GM18526 (cell line): ENCODE measurements around the gene AQP1.

Source experiments
- POLR2A ChIP-seq: IDR thresholded peaks from 3 replicates; pipeline ENCODE4 v1.6.1; 2011; ENCODE audit not compliant: insufficient read length; ENCODE audit errors: extremely low read depth

AQP1 gene

GRCh38 chr7:30930621-30931020 lies 19.0 kb downstream of the AQP1 start:
- no peak for TF ChIP-seq POLR2A

GRCh38 chr7:30931161-30931928 lies 19.7 kb downstream of the AQP1 start:
- no peak for TF ChIP-seq POLR2A

GRCh38 chr7:30931929-30932540 lies 20.4 kb downstream of the AQP1 start:
- no peak for TF ChIP-seq POLR2A

- TF ChIP-seq POLR2A: no peak
Measured at GRCh38 chr7:30932562-30932961, 20.9 kb downstream of the AQP1 start.

GRCh38 chr7:30933124-30933974 lies 21.7 kb downstream of the AQP1 start:
- no peak for TF ChIP-seq POLR2A

GRCh38 chr7:30934225-30934624 lies 22.6 kb downstream of the AQP1 start:
- no peak for TF ChIP-seq POLR2A

- TF ChIP-seq POLR2A: no peak
Measured at GRCh38 chr7:30934732-30935568, 23.3 kb downstream of the AQP1 start.

GRCh38 chr7:30935569-30935877 lies 23.9 kb downstream of the AQP1 start:
- no peak for TF ChIP-seq POLR2A

- no peak for TF ChIP-seq POLR2A
Measured at GRCh38 chr7:30936650-30937245, 25.1 kb downstream of the AQP1 start.

- no peak for TF ChIP-seq POLR2A
Measured at GRCh38 chr7:30937416-30937815, 25.8 kb downstream of the AQP1 start.

- no peak for TF ChIP-seq POLR2A
Measured at GRCh38 chr7:30938435-30939316, 27.0 kb downstream of the AQP1 start.

- no peak for TF ChIP-seq POLR2A
Measured at GRCh38 chr7:30941582-30942323, 30.1 kb downstream of the AQP1 start.

- no peak for TF ChIP-seq POLR2A
Measured at GRCh38 chr7:30950197-30950596, 38.5 kb downstream of the AQP1 start.
